Peyer's patch (tissue), 4 donors: ENCODE results near the gene KRT33B.

Experiments
- CTCF ChIP-seq, 6 experiments: fragments of 450-650 bp in 4 of 6; fragments of 200-600 bp in 2 of 6; sonication (generic) in 1 of 6; IDR thresholded peaks; one replicate each; pipeline ENCODE4 v1.5.1; 2017 to 2019; ENCODE audit warnings: antibody characterized with exemption in 6 of 6, mild to moderate bottlenecking in 3 of 6, moderate library complexity in 1 of 6
- POLR2A ChIP-seq, 2 donors: fragments of 450-650 bp; IDR thresholded peaks; one replicate each; pipeline ENCODE4 v1.5.1; 2017; ENCODE audit warnings: antibody characterized with exemption in 2 of 2, mild to moderate bottlenecking in 2 of 2, moderate library complexity in 2 of 2

DNA sequence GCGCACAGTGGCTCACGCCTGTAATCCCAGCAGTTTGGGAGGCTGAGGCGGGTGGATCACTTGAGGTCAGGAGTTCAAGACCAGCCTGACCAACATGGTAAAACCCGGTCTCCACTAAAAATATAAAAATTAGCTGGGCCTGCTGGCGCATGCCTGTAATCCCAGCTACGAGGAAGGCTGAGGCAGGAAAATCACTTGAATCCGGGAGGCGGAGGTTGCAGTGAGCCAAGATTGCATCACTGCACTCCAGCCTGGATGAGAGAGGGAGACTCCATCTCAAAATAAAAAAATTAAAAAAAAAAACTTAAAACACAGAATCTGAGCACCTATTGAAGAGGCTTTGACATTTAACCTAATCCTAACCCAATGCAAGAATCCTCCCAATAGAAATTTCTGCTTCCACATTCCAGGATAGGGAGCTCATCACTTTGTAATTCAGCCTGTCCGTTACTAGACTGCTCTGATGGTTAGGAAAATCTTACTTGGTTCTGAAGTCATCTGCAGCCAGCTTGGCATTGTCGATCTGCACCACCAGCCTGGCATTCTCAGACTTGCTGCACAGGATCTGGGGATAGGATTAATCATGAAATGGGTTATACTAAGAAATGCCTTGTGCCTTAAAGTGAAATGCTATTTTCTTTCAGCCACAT, 2.1 kb downstream of the KRT33B start:
- TF ChIP-seq CTCF (IDR thresholded peaks at IDR 0.05) (no peak), POLR2A (IDR thresholded peaks at IDR 0.05) (no peak)
